H1 (cell line): Measurements from ENCODE around the gene RECK. TPM values are rescaled to one million over a fixed set of nuclear protein-coding genes. Genes with fewer than 3 reads are reported as not detected.

ENCODE experiments used
- CTCF ChIA-PET: fragments of 300-600 bp; sonication (Branson Sonifier 250); formaldehyde crosslinking; loops from one replicate; lab custom pipeline; 2021; ENCODE audit not compliant: partially characterized antibody; lab: Charles Lee
- POLR2A ChIA-PET: fragments of 300-600 bp; sonication (Branson Sonifier 250); formaldehyde crosslinking; loops from one replicate; lab custom pipeline; 2021; ENCODE audit warnings: inconsistent platforms; ENCODE audit not compliant: partially characterized antibody; lab: Charles Lee
- DNase-seq, 2 experiments: peaks; one replicate each; pipeline versions ENCODE4 v3.0.0 to v3.0.0-alpha.2; 2010 to 2022; ENCODE audit warnings: low spot score in 2 of 2, low read depth in 1 of 2, mixed read lengths in 1 of 2
- FAIRE-seq: peaks from 2 replicates; lab custom pipeline; 2011; peaks lifted over from hg19 to GRCh38; lab: Jason Lieb, UNC
- H2AFZ ChIP-seq: 2 replicates; pipeline ENCODE4 v1.8.1; 2012; ENCODE audit warnings: low read length, inconsistent platforms
- H2AK5ac ChIP-seq: 2 replicates; pipeline ENCODE4 v1.6.1; 2013; ENCODE audit warnings: low read depth, low read length
- H2BK120ac ChIP-seq: replicated peaks from 2 replicates; pipeline ENCODE3; 2013; ENCODE audit warnings: low read depth, low read length, inconsistent platforms
- H2BK12ac ChIP-seq: 2 replicates; pipeline ENCODE4 v1.6.1; 2013; ENCODE audit warnings: low read depth, low read length
- H2BK15ac ChIP-seq: 2 replicates; pipeline ENCODE4 v1.6.1; 2013; ENCODE audit warnings: low read length
- H2BK20ac ChIP-seq: 2 replicates; pipeline ENCODE4 v1.6.1; 2013; ENCODE audit warnings: low read length
- H2BK5ac ChIP-seq: 2 replicates; pipeline ENCODE4 v1.6.1; 2013; ENCODE audit warnings: low read depth, low read length
- H3K14ac ChIP-seq: 2 replicates; pipeline ENCODE4 v1.6.1; 2013; ENCODE audit warnings: inconsistent platforms; ENCODE audit not compliant: insufficient read length
- H3K18ac ChIP-seq: 2 replicates; pipeline ENCODE4 v1.6.1; 2013; ENCODE audit warnings: low read length; ENCODE audit errors: extremely low read depth
- H3K23ac ChIP-seq: 2 replicates; pipeline ENCODE4 v1.6.1; 2013; ENCODE audit warnings: inconsistent platforms; ENCODE audit not compliant: insufficient read length
- H3K23me2 ChIP-seq: 2 replicates; pipeline ENCODE4 v1.6.1; 2013; ENCODE audit warnings: low read depth, low read length
- H3K27ac ChIP-seq: 2 replicates; pipeline ENCODE4 v1.6.1; 2011; ENCODE audit warnings: low read depth, low read length, inconsistent platforms
- H3K27me3 ChIP-seq, 4 experiments: replicated peaks in 1 of 4; 1 replicate in 1 of 4; 2 replicates in 3 of 4; pipeline versions ENCODE4 v1.6.1 to v1.8.1; 2011 to 2013; ENCODE audit warnings: low read length in 3 of 4, mild to moderate bottlenecking in 3 of 4, inconsistent platforms in 2 of 4, mixed read lengths in 2 of 4, moderate library complexity in 1 of 4; ENCODE audit not compliant: control insufficient read depth in 3 of 4, insufficient read depth in 3 of 4; ENCODE audit errors: extremely low read depth in 1 of 4
- H3K36me3 ChIP-seq, 4 experiments: 2 replicates each; pipeline versions ENCODE4 v1.6.1 to v1.8.1; 2011 to 2013; ENCODE audit warnings: mild to moderate bottlenecking in 4 of 4, low read length in 3 of 4, moderate library complexity in 2 of 4, control low read depth in 1 of 4, inconsistent platforms in 1 of 4; ENCODE audit not compliant: insufficient read depth in 4 of 4, control insufficient read depth in 2 of 4
- H3K4ac ChIP-seq: replicated peaks from 2 replicates; pipeline ENCODE3; 2013; ENCODE audit warnings: low read length, low read depth, mixed read lengths, inconsistent platforms; ENCODE audit not compliant: insufficient read length
- H3K4me1 ChIP-seq, 4 experiments: replicated peaks in 1 of 4; 1 replicate in 1 of 4; 2 replicates in 3 of 4; pipeline versions ENCODE4 v1.6.1 to v1.8.1; 2011 to 2013; ENCODE audit warnings: low read length in 3 of 4, inconsistent platforms in 2 of 4, mixed read lengths in 1 of 4; ENCODE audit not compliant: insufficient read depth in 4 of 4, control insufficient read depth in 3 of 4
- H3K4me2 ChIP-seq, 2 experiments: 2 replicates each; pipeline versions ENCODE4 v1.6.1 to v1.8.1; 2011 to 2013; ENCODE audit warnings: low read depth in 2 of 2, low read length in 2 of 2, control low read depth in 1 of 2, inconsistent platforms in 1 of 2, mild to moderate bottlenecking in 1 of 2; ENCODE audit not compliant: insufficient read depth in 1 of 2
- H3K4me3 ChIP-seq, 4 experiments: fragments of 200-600, 300-600 bp in 1 of 4; sonication (generic), shearing (Covaris generic), sonication (Bioruptor Twin) in 1 of 4; 2 replicates each; pipeline versions ENCODE4 v1.5.1 to v1.8.1; 2011 to 2016; ENCODE audit warnings: low read length in 4 of 4, low read depth in 3 of 4, control low read depth in 2 of 4, inconsistent platforms in 2 of 4, mild to moderate bottlenecking in 2 of 4, mixed read lengths in 1 of 4, moderate library complexity in 1 of 4; ENCODE audit not compliant: insufficient read depth in 2 of 4; ENCODE audit errors: extremely low read depth in 1 of 4
- H3K56ac ChIP-seq: replicated peaks from 2 replicates; pipeline ENCODE3; 2013; ENCODE audit warnings: low read depth, mild to moderate bottlenecking, mixed read lengths, low read length, inconsistent platforms; ENCODE audit not compliant: insufficient read length
- H3K79me1 ChIP-seq: 2 replicates; pipeline ENCODE4 v1.6.1; 2013; ENCODE audit warnings: low read depth, low read length, control low read depth
- H3K79me2 ChIP-seq, 2 experiments: 2 replicates each; pipeline versions ENCODE4 v1.6.1 to v1.8.1; 2012 to 2013; ENCODE audit warnings: low read length in 2 of 2, mild to moderate bottlenecking in 2 of 2, inconsistent platforms in 1 of 2; ENCODE audit not compliant: insufficient read depth in 2 of 2, control insufficient read depth in 1 of 2
- H3K9ac ChIP-seq, 4 experiments: replicated peaks in 1 of 4; 1 replicate in 1 of 4; 2 replicates in 3 of 4; pipeline versions ENCODE4 v1.6.1 to v1.8.1; 2011 to 2013; ENCODE audit warnings: low read depth in 3 of 4, low read length in 3 of 4, control low read depth in 2 of 4, mild to moderate bottlenecking in 2 of 4, moderate library complexity in 2 of 4, inconsistent platforms in 1 of 4; ENCODE audit errors: extremely low read depth in 1 of 4
- H3K9me3 ChIP-seq, 2 experiments: 2 replicates each; pipeline versions ENCODE4 v1.6.1 to v1.8.1; 2012 to 2013; ENCODE audit warnings: mild to moderate bottlenecking in 2 of 2, moderate library complexity in 2 of 2, control low read depth in 1 of 2, inconsistent platforms in 1 of 2, low read depth in 1 of 2, low read length in 1 of 2, mixed read lengths in 1 of 2; ENCODE audit not compliant: insufficient read depth in 2 of 2
- H4K20me1 ChIP-seq, 2 experiments: replicated peaks in 1 of 2; 2 replicates each; pipeline versions ENCODE3 to v1.8.1; 2011 to 2013; ENCODE audit warnings: inconsistent platforms in 2 of 2, low read length in 2 of 2, mild to moderate bottlenecking in 1 of 2; ENCODE audit not compliant: insufficient read depth in 2 of 2, control insufficient read depth in 1 of 2
- H4K5ac ChIP-seq: 2 replicates; pipeline ENCODE4 v1.6.1; 2013; ENCODE audit warnings: low read length, low read depth, mixed read lengths, inconsistent platforms; ENCODE audit not compliant: insufficient read length
- H4K8ac ChIP-seq: 2 replicates; pipeline ENCODE4 v1.8.0; 2013; ENCODE audit warnings: mild to moderate bottlenecking, moderate library complexity, low read length, inconsistent platforms; ENCODE audit not compliant: insufficient read depth; ENCODE audit errors: extremely low read depth
- H4K91ac ChIP-seq: replicated peaks from 2 replicates; pipeline ENCODE3; 2013; ENCODE audit warnings: low read length, mixed read lengths, inconsistent platforms; ENCODE audit not compliant: insufficient read length
- HDAC2 ChIP-seq, 2 experiments: fragments of 300-600 bp in 1 of 2; sonication (generic) in 1 of 2; IDR thresholded peaks; 2 replicates each; pipeline ENCODE4 v1.6.1; 2011 to 2012; ENCODE audit warnings: low read depth in 2 of 2, low read length in 2 of 2, mild to moderate bottlenecking in 2 of 2, moderate library complexity in 2 of 2, borderline replicate concordance in 1 of 2, inconsistent platforms in 1 of 2
- KDM4A ChIP-seq: IDR thresholded peaks from one replicate; pipeline ENCODE4 v1.7.1; 2012; ENCODE audit warnings: low read depth, mild to moderate bottlenecking, moderate library complexity, low read length, inconsistent platforms; ENCODE audit not compliant: severe bottlenecking
- POLR2A ChIP-seq, 2 experiments: IDR thresholded peaks; 1 replicate in 1 of 2; 2 replicates in 1 of 2; pipeline ENCODE4 v1.6.1; 2011; ENCODE audit warnings: low read depth in 2 of 2, low read length in 2 of 2, mild to moderate bottlenecking in 2 of 2; ENCODE audit errors: control extremely low read depth in 1 of 2
- POLR2AphosphoS5 ChIP-seq: IDR thresholded peaks from 2 replicates; pipeline ENCODE4 v1.6.1; 2011; ENCODE audit warnings: low read depth, low read length
- SAP30 ChIP-seq: fragments of 300-600 bp; sonication (generic); IDR thresholded peaks from 2 replicates; pipeline ENCODE4 v1.7.1; 2012; ENCODE audit warnings: low read length, moderate library complexity, mild to moderate bottlenecking, inconsistent platforms; ENCODE audit not compliant: insufficient read depth, insufficient replicate concordance
- SP2 ChIP-seq: IDR thresholded peaks from 2 replicates; pipeline ENCODE4 v1.6.1; 2012; ENCODE audit warnings: mild to moderate bottlenecking, low read length, inconsistent platforms
- WGBS, 2 experiments: shearing (Covaris generic) in 1 of 2; methylation state at CpG; one replicate each; pipeline versions ENCODE4 v1.1.6 to v1.1.7; 2013 to 2015; ENCODE audit warnings: low lambda C conversion rate in 2 of 2, mixed read lengths in 2 of 2, inconsistent platforms in 1 of 2, low coverage in 1 of 2, missing lambda C conversion rate in 1 of 2; ENCODE audit not compliant: insufficient replicate concordance in 2 of 2, insufficient coverage in 1 of 2, insufficient read length in 1 of 2; ENCODE audit errors: extremely low coverage in 1 of 2, missing lambda C conversion rate in 1 of 2; 5-methylcytosine and 5-hydroxymethylcytosine counted together
- polyA plus RNA-seq, 7 experiments: library from polyadenylated mRNA; depleted of rRNA in 3 of 7; stranded (reverse) in 5 of 7; unstranded in 2 of 7; fragments of >200 nt in 5 of 7; fragments of 200-250 nt in 2 of 7; gene quantifications; 1 replicate in 5 of 7; 2 replicates in 1 of 7; 4 replicates in 1 of 7; pipeline versions ENCODE4 v1.2.1 to v1.2.3, GENCODE V29; 2011 to 2013; ENCODE audit warnings: missing spikeins in 2 of 7, mixed read lengths in 2 of 7
- total RNA-seq: library from RNA; stranded (reverse); fragmentation: NEBNext Ultra II Directional; extraction: Animal tissue kit (Norgen Biotek cat#: 25700); gene quantifications from 2 replicates; pipeline ENCODE4 v1.2.1, GENCODE V29; 2021

The RECK gene
- total and polyA plus RNA-seq, 2 of the 8 experiments (the other 6 are each of a cell fraction or from before 2014, with no cell fraction given) = 5.4 to 9.8 TPM

DNA sequence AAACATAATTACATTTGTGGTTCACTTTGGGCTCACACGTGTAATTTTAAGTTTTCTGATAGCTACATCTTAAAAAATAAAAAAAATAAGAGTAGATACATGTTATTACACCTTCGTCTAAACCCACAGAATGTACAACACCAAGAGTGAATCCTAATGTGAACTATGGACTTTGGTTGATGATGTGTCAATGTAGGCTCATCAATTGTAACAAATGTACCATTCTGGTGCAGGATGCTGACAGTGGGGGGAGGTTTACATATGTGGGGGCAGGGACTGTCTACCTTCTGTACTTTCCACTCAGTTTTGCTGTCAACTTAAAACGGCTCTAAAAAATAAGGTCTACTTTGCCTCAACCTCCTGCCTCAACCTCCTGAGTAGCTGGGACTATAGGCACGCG lies 2.5 kb upstream of the RECK start:
- Histone ChIP-seq H2AK5ac (no peak overlapping the region), H3K27me3 (no peaks in the 10 kb centered on the region), H3K27ac (no peak overlapping the region), H3K14ac (no peak overlapping the region), H4K91ac (no peak overlapping the region), H2AFZ (no peak overlapping the region), H3K23me2 (peaks cover 10% of the 10 kb centered on the region), H3K79me2 (peaks cover 3 to 14% of the 10 kb centered on the region in 2 experiments), H3K9me3 (no peaks in the 10 kb centered on the region), H4K5ac (no peak overlapping the region), H3K23ac (no peak overlapping the region), H3K79me1 (peaks cover 3% of the 10 kb centered on the region; the same call in 1 of the 2 replicates), H3K4me1 (peaks cover 0 to 4% (median 0%) of the 10 kb centered on the region in 4 experiments; a peak in 3 of 7 replicates), H4K8ac (no peak overlapping the region), H2BK12ac (no peak overlapping the region), H3K4me2 (no peak overlapping the region), H3K36me3 (no peaks in the 10 kb centered on the region), H3K9ac (no peak overlapping the region), H3K56ac (no peak overlapping the region), H3K4ac (no peak overlapping the region), H2BK120ac (no peak overlapping the region), H4K20me1 (no peaks in the 10 kb centered on the region), H2BK15ac (no peak overlapping the region), H2BK20ac (no peak overlapping the region), H2BK5ac (no peak overlapping the region), H3K18ac (no peak overlapping the region), H3K4me3 (no peak overlapping the region)
- WGBS, 2 experiments = 90% methylated on average over 5 of the region's 5 CpGs; no CpG with 5 or more reads in 1 of the 2 experiments
- ChIA-PET CTCF (interaction anchor here (3.7 kb wide), 1 partner anchor 26 kb away, joined by 10 read pairs; no protein-coding TSS in a partner anchor), POLR2A (no interaction called here)
- DNase-seq = no peak
- no peak for FAIRE-seq
- TF ChIP-seq HDAC2 (IDR thresholded peaks at IDR 0.05; ENCODE audit: borderline replicate concordance in 1 of 2, low read depth in 2 of 2, low read length in 2 of 2) = no peak
- no peak for TF ChIP-seq POLR2AphosphoS5
- no peak for TF ChIP-seq POLR2A (IDR thresholded peaks at IDR 0.05; ENCODE audit: control extremely low read depth in 1 of 2, low read depth in 2 of 2, low read length in 2 of 2)
- no peak for TF ChIP-seq SAP30
- TF ChIP-seq SP2 = no peak
- no peak for TF ChIP-seq KDM4A
